Measurements from ENCODE around the gene RNF222. TPM values are rescaled to one million over a fixed set of nuclear protein-coding genes. Genes with fewer than 3 reads are reported as not detected.

Gene RNF222, protein sequence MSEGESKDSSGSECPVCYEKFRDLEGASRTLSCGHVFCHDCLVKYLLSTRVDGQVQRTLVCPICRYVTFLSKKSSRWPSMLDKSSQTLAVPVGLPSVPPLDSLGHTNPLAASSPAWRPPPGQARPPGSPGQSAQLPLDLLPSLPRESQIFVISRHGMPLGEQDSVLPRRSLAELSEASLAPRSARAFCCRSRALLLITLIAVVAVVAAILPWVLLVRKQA
- not detected for total RNA-seq

DNA sequence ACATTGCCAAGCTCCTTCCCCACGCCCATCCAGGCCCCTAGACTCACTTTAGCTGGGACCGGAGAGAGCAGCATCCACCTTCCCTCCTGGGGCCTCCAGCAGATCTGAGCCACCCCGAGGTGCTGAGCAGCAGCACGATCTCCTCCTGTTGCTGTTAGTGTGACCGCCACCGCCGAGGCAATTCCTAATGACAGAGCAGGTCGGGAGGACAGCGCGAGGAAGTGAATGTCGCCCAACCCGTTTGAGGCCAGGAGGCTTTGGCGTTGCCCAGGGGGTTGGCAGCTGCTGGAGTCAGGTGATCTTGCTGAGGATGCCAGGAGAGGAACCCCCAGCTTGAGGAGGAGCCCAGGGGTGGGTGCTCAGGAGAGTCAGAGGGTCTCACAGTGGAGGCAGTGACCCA, at the start of gene RNF222:
TSS of gene RNF222 (minus strand) at position 192 of the 400 bp plus-strand sequence. CDS start 4,366 bp downstream, outside the sequence.
- CTCF ChIA-PET: interaction anchor here (0.8 kb wide), 1 partner anchor 12 kb away, joined by 7 read pairs; no protein-coding TSS in a partner anchor
- H3K36me3 Mint-ChIP-seq: no peaks in the 10 kb centered on the region
- intact Hi-C loops (cut with micrococcal nuclease): no loop called here
- no peak for DNase-seq
- no peaks in the 10 kb centered on the region for H3K9me3 Mint-ChIP-seq
- POLR2A ChIA-PET: no interaction called here
- H3K4me3 Mint-ChIP-seq: no peak within 1 kb of the TSS
- H3K27me3 Mint-ChIP-seq: peaks cover 17% of the 10 kb centered on the region
- peaks cover 9% of the 10 kb centered on the region for H3K4me1 Mint-ChIP-seq (ENCODE audit: low read depth)
- no peak within 1 kb of the TSS for H3K27ac Mint-ChIP-seq

DNA sequence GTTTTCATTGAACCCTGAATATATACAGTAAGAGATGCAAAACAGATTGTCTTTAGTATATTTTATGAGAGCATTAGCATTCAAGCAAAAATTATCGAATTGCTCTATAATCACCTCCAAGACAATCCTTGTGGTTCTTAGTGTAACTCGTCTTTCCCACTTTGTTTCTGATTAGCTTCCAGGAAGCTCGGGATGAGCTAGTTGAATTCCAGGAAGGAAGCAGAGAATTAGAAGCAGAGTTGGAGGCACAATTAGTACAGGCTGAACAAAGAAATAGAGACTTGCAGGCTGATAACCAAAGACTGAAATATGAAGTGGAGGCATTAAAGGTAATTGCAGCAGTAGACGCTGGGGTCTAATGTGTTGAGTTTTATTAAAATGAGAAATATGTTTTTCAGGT, 47.9 kb upstream of the RNF222 start:
- POLR2A ChIA-PET: interaction anchor here (0.7 kb wide), 1 partner anchor 13 kb away, joined by 4 read pairs; no protein-coding TSS in a partner anchor
- H3K4me3 Mint-ChIP-seq: no peak overlapping the region
- peaks cover 33% of the 10 kb centered on the region for H3K4me1 Mint-ChIP-seq (ENCODE audit: low read depth)
- no peaks in the 10 kb centered on the region for H3K27me3 Mint-ChIP-seq
- H3K9me3 Mint-ChIP-seq: no peaks in the 10 kb centered on the region
- intact Hi-C loops (cut with micrococcal nuclease): no loop called here
- H3K27ac Mint-ChIP-seq: no peak overlapping the region
- DNase-seq: no peak
- CTCF ChIA-PET: interaction anchor here (1.0 kb wide), 1 partner anchor 9 kb away, joined by 3 read pairs; no protein-coding TSS in a partner anchor
- H3K36me3 Mint-ChIP-seq: peaks cover 39% of the 10 kb centered on the region

DNA sequence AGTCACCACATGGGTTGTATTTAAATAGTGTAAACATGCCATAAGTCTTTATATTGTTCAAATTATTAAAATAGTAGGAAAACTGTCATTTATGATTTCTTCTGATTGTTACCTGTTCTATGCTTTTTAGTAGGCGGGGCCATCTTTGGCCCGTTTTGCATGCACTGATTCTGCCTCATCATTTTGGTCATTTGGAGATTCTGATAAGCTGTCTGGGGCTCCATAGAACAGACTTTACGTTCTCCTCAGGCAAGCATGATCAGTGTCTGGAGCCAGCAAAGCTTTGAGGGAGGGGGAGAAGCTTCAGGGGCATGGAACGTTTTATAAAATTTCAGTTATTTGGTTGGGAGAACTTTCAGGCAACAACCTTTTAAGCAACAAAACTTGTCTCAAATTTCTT, 46.9 kb upstream of the RNF222 start:
- H3K9me3 Mint-ChIP-seq: no peaks in the 10 kb centered on the region
- H3K4me3 Mint-ChIP-seq: no peak overlapping the region
- ChIA-PET CTCF (interaction anchor here (2.0 kb wide), 1 partner anchor 61 kb away, joined by 4 read pairs; no protein-coding TSS in a partner anchor), POLR2A (no interaction called here)
- no peaks in the 10 kb centered on the region for H3K27me3 Mint-ChIP-seq
- H3K36me3 Mint-ChIP-seq: peaks cover 40% of the 10 kb centered on the region
- intact Hi-C loops (cut with micrococcal nuclease): no loop called here
- H3K27ac Mint-ChIP-seq: no peak overlapping the region
- H3K4me1 Mint-ChIP-seq (ENCODE audit: low read depth): peaks cover 41% of the 10 kb centered on the region
- DNase-seq: no peak

DNA sequence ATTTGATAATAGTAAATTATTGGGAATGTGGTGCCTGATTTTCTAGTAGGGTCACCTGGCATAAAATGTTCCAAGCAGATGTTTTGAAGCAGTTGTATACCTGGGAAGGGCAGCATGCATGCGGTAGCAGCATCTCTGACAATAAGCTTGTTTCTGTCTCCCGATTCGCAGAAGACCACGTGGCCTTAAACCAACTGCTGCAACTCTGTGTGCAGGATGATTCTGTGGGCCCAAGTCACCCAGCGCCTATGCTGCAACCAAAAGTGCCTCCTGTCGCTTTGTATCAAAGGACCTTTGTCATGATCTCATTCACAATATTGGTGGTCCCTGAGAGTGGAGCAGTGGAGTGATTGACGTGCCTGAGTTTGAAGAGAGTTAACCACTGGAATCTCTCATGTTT, 46.1 kb upstream of the RNF222 start:
- ChIA-PET CTCF (interaction anchor here (2.0 kb wide), 1 partner anchor 60 kb away, joined by 4 read pairs; no protein-coding TSS in a partner anchor), POLR2A (no interaction called here)
- DNase-seq: no peak
- H3K27ac Mint-ChIP-seq: no peak overlapping the region
- peaks cover 41% of the 10 kb centered on the region for H3K4me1 Mint-ChIP-seq (ENCODE audit: low read depth)
- peaks cover 37% of the 10 kb centered on the region for H3K36me3 Mint-ChIP-seq
- no peaks in the 10 kb centered on the region for H3K9me3 Mint-ChIP-seq
- H3K4me3 Mint-ChIP-seq: no peak overlapping the region
- intact Hi-C loops (cut with micrococcal nuclease): no loop called here
- H3K27me3 Mint-ChIP-seq: no peaks in the 10 kb centered on the region

DNA sequence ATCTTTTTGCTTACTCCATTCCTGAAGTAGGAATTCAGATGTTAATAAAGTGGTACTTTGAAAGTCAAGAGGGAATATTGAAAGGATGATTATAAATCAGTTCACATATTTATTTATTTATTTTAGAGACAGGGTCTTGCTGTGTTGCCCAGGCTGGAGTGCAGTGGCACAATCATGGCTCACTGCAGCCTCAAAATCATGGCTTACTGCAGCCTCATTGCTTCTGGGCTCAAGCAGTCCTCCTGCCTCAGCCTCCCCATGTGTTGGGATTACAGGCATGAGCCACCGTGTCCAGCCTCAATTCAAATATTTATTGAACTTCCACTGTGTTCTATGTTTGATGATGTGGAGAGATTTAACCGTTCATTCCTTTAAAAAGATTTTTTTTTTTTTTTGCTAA, 44.7 kb upstream of the RNF222 start:
- POLR2A ChIA-PET: no interaction called here
- H3K27ac Mint-ChIP-seq: no peak overlapping the region
- DNase-seq: no peak
- intact Hi-C loops (cut with micrococcal nuclease): no loop called here
- no peak overlapping the region for H3K4me3 Mint-ChIP-seq
- no peaks in the 10 kb centered on the region for H3K27me3 Mint-ChIP-seq
- H3K4me1 Mint-ChIP-seq (ENCODE audit: low read depth): peaks cover 53% of the 10 kb centered on the region
- H3K36me3 Mint-ChIP-seq: peaks cover 31% of the 10 kb centered on the region
- H3K9me3 Mint-ChIP-seq: no peaks in the 10 kb centered on the region
- CTCF ChIA-PET: no interaction called here

DNA sequence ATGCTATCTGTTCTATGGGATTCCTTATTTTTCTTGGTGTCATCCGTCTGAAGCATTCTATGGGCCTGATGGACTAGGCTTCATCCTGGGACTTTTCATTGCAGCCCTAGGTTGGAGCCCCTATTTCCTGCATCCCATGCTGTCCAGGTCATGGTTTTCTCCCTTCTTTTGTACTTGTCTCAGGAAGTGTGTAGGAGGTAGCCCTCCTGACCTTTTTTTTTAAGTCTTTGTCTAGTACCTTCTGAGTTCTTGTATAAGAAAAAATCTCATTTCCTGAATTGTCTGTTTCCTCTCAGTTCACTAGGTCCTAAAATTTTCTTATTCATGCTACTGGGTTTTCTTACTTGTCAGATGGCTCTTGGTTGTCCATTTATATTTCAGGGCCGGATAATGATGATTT, 44.1 kb upstream of the RNF222 start:
- peaks cover 58% of the 10 kb centered on the region for H3K4me1 Mint-ChIP-seq (ENCODE audit: low read depth)
- intact Hi-C loops (cut with micrococcal nuclease): no loop called here

DNA sequence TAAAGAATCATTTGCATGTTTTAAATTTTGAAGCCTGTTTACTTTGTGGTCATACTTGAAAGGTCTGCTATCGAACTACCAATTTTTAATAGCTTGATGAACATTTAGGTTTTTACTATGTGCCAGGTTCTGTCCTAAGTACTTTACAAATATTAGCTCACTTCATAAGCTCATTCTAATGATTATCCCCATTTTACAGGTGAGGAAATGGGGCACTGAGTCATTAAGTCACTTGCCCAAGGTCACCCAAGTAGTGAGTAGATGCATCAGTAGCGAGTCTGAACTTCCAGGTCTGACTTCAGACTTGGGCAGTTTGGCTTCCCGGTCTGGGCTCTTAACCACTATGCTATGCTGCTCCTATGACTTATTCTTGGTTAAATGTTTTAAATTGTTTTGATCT, 42.1 kb upstream of the RNF222 start:
- H3K4me1 Mint-ChIP-seq (ENCODE audit: low read depth): peaks cover 61% of the 10 kb centered on the region
- H3K36me3 Mint-ChIP-seq: peaks cover 19% of the 10 kb centered on the region
- ChIA-PET CTCF (no interaction called here), POLR2A (no interaction called here)
- no peaks in the 10 kb centered on the region for H3K27me3 Mint-ChIP-seq
- intact Hi-C loops (cut with micrococcal nuclease): loop anchor here (5.0 to 10.0 kb wide), 5 partner anchors 192 to 755 kb away; partner anchors contain the start of genes CTC1, PFAS, TP53 and WRAP53
- DNase-seq: no peak
- no peak overlapping the region for H3K4me3 Mint-ChIP-seq
- H3K9me3 Mint-ChIP-seq: no peaks in the 10 kb centered on the region
- H3K27ac Mint-ChIP-seq: no peak overlapping the region

More for the DNA sequence above, 44.1 kb upstream of the RNF222 start:
- Mint-ChIP-seq H3K27me3 (no peaks in the 10 kb centered on the region), H3K4me3 (no peak overlapping the region), H3K27ac (peak overlapping the region; percentile 47), H3K36me3 (peaks cover 27% of the 10 kb centered on the region), H3K9me3 (no peaks in the 10 kb centered on the region)
- no peak for DNase-seq
- ChIA-PET POLR2A (no interaction called here), CTCF (no interaction called here)

DNA sequence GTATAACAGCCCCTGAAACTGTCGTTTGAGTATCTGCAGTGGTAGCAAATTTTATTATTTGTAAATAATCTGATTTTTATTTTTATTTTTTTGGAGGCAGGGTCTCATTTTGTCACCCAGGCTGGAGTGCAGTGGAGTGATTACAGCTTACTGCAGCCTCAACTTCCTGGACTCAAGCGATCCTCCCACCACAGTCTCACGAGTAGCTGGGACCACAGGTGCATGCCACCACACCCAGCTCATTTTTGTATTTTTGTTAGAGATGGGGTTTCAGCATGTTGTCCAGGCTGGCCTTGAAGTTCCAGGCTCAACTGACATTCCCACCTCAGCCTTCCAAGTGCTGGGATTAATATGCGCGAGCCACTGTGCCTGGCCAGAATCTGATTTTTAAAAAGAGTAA, 40.8 kb upstream of the RNF222 start:
- Mint-ChIP-seq H3K27ac (no peak overlapping the region), H3K27me3 (no peaks in the 10 kb centered on the region), H3K36me3 (peaks cover 12% of the 10 kb centered on the region), H3K4me1 (ENCODE audit: low read depth) (peaks cover 55% of the 10 kb centered on the region), H3K9me3 (no peaks in the 10 kb centered on the region), H3K4me3 (no peak overlapping the region)
- CTCF ChIA-PET: interaction anchor here (1.1 to 2.2 kb wide), 2 partner anchors 29 to 55 kb away, joined by 7 to 10 read pairs; no protein-coding TSS in a partner anchor
- peak; percentile 11 for DNase-seq
- POLR2A ChIA-PET: no interaction called here
- intact Hi-C loops (cut with micrococcal nuclease): loop anchor here (5.0 to 10.0 kb wide), 5 partner anchors 191 to 754 kb away; partner anchors contain the start of genes CTC1, PFAS, TP53 and WRAP53

DNA sequence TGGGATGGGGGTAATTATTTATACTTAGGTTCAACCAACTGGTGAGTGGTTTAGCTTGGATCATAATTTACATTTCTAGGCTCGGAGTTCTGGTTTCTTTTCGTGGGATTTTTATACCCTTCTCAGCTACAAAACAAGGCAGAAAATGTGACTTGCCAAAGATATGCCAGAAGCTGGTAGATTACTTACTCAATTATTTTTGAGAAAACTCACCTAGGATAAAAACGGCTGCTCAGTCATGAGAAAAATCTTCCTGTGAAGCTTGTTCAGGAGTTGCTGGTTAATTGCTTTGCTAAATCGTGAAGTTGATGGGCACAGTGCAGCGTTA, 39.2 kb upstream of the RNF222 start:
- peaks cover 43% of the 10 kb centered on the region for H3K4me1 Mint-ChIP-seq (ENCODE audit: low read depth)
- H3K36me3 Mint-ChIP-seq: peaks cover 12% of the 10 kb centered on the region
- H3K9me3 Mint-ChIP-seq: no peaks in the 10 kb centered on the region
- H3K4me3 Mint-ChIP-seq: peak overlapping the region; percentile 92
- H3K27ac Mint-ChIP-seq: peak overlapping the region; percentile 91
- DNase-seq: no peak
- POLR2A ChIA-PET: interaction anchor here (0.6 to 0.8 kb wide), 2 partner anchors 17 to 60 kb away, joined by 3 read pairs; partner anchors contain the start of gene KRABD2
- CTCF ChIA-PET: interaction anchor here (0.7 to 3.6 kb wide), 7 partner anchors 9 to 309 kb away, joined by 3 to 31 read pairs (median 4); partner anchors contain the start of genes KRABD2 and MYH10
- H3K27me3 Mint-ChIP-seq: no peaks in the 10 kb centered on the region
- intact Hi-C loops (cut with micrococcal nuclease): loop anchor here (5.0 to 10.0 kb wide), 5 partner anchors 190 to 752 kb away; partner anchors contain the start of genes CTC1, PFAS, TP53 and WRAP53

DNA sequence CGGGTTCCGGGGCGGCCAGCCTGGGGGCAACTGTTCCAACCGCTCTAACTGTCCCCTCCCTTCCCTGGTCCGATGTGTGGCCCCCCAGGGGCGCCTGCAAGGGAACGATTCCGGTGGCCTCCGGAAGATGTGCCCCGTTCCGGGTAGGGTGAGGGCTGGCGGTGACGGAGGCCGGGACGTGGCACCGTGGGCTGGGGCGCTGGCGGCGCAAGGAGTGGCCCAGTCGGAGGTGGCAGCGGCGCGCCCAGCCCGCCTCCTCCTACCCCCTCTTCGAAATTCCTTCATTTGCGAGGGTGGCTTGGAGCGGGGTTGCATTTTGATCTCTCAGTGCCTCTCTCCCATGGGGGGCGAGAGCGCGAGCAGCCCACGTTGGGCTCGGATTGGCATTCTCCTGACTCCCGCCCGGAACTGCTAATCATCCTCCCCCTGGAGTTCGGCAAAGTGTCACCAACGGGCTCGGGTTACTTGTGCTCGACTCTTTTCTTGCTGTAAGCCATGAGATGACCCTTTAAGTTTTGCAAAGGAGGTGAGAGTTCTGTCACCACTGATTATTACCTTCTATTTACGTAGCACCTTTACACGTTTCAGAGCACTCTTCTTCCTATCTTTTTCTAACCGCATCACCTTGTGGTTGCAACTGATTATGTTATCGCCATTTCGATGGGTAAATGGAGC, 38.7 kb upstream of the RNF222 start:
- Mint-ChIP-seq H3K27ac (peak overlapping the region; percentile 91), H3K36me3 (peaks cover 12% of the 10 kb centered on the region), H3K9me3 (no peaks in the 10 kb centered on the region), H3K4me1 (ENCODE audit: low read depth) (peaks cover 38% of the 10 kb centered on the region), H3K27me3 (no peaks in the 10 kb centered on the region), H3K4me3 (peak overlapping the region; percentile 92)
- intact Hi-C loops (cut with micrococcal nuclease): loop anchor here (5.0 to 10.0 kb wide), 5 partner anchors 189 to 752 kb away; partner anchors contain the start of genes CTC1, PFAS, TP53 and WRAP53
- POLR2A ChIA-PET: interaction anchor here (0.6 to 1.2 kb wide), 5 partner anchors 16 to 194 kb away, joined by 3 to 6 read pairs (median 3); partner anchors contain the start of genes KRABD2 and MYH10
- DNase-seq: peak; percentile 79
- CTCF ChIA-PET: interaction anchor here (0.7 to 3.6 kb wide), 9 partner anchors 9 to 309 kb away, joined by 3 to 31 read pairs (median 4); partner anchors contain the start of genes KRABD2 and MYH10

DNA sequence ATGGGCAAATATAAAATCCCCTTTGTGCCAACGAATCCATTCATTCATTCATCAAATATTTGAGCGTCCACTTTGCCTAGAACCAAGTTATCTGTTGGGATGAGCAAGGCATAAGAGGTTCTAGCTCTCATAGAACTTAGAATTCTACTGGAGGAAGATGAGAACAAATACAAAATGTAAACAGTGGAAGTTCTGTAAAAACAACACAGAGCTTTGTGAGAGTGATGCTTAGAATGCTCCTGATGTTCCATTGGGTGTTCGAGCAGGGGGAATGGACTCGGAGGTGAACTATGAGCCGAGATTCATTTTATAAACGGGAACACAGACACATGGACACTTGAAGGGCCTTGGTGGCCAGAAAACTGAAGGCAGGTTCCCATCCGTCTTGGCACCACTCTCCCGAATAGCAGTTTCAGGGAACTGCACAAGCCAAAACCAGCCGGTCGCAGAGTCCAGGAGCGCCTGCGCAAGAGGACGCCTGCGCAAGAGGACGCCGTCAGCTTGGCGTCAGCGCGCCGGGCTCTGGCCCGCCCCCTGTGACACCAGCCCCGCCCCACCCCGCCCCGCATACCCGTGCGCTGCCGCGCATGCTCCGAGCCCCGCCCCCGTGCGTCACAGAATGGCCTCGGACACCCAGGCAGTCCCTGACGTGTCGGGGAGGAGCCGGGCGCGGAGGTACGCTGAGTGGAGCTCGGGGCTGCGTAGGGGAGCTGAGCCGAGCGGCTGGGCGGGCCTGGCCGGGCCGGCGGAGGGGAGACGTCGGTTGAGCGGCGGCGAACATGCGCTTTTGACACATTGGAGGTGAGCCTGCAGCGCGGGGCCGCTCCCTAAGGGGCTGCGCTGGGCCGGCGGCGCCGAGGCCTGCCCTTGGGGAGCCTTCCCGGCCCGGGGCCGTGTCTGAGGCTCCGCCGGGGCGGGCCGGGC, 37.9 kb upstream of the RNF222 start, which contains the start of gene NDEL1:
TSS of gene NDEL1 (plus strand) at position 640 of the 924 bp plus-strand sequence. CDS start 8,388 bp downstream, outside the sequence.
- H3K27me3 Mint-ChIP-seq: no peaks in the 10 kb centered on the region
- H3K36me3 Mint-ChIP-seq: peaks cover 10% of the 10 kb centered on the region
- peak; percentile 99 for DNase-seq
- POLR2A ChIA-PET: interaction anchor here (0.8 to 1.2 kb wide), 5 partner anchors 23 to 195 kb away, joined by 3 to 6 read pairs (median 3); partner anchors contain the start of gene MYH10
- H3K4me3 Mint-ChIP-seq: peak within 1 kb of the TSS; percentile 92
- H3K9me3 Mint-ChIP-seq: no peaks in the 10 kb centered on the region
- H3K4me1 Mint-ChIP-seq (ENCODE audit: low read depth): peaks cover 31% of the 10 kb centered on the region
- H3K27ac Mint-ChIP-seq: peak within 1 kb of the TSS; percentile 91
- intact Hi-C loops (cut with micrococcal nuclease): loop anchor here (1.0 to 10.0 kb wide), 7 partner anchors 52 to 751 kb away; partner anchors contain the start of genes CTC1, MYH10, PFAS and RPL26
- CTCF ChIA-PET: interaction anchor here (0.8 to 3.6 kb wide), 4 partner anchors 18 to 195 kb away, joined by 3 to 31 read pairs (median 8); partner anchors contain the start of gene MYH10

Data from activated CD4-positive, alpha-beta memory T cell treated with anti-CD3 and anti-CD28 coated beads for 36 hours (primary cell).